DMS53 treated with DMSO at 0.1 percent for 48 hours (cell line): Measurements from ENCODE around the gene PIGZ.
"Not testable (repeated sequence)": the region's sequence is repeated elsewhere in the genome, so short reads cannot be mapped to it uniquely, and the experiment has no call there.

Source experiments
- DNase-seq: peaks from one replicate; lab custom pipeline; 2025; ENCODE audit not compliant: unreplicated experiment; lab: John Stamatoyannopoulos, UW

The PIGZ gene

DNA sequence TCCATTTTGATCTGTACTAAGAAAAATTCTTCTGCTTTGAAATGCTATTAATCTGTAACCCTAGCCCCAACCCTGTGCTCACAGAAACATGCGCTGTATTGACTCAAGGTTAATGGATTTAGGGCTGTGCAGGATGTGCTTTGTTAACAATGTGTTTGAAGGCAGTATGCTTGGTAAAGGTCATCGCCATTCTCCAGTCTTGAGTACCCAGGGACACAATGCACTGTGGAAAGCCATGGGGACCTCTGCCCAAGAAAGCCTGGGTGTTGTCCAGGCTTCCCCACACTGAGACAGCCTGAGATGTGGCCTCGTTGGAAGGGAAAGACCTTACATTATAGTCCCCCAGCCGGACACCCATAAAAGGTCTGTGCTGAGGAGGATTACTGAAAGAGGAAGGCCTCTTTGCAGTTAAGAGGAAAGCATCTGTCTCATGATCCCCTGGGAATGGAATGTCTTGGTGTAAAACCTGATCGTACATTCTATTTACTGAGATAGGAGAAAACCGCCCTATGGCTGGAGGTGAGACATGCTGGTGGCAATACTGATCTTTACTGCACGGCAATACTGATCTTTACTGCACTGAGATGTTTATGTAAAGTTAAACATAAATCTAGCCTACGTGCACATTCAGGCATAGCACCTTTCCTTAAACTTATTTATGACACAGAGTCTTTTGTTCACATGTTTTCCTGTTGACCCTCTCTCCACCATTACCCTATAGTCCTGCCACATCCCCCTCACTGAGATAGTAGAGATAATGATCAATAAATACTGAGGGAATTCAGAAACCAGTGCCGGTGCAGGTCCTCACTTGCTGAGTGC lies 6.3 kb downstream of the PIGZ start:
- no peak for DNase-seq

DNA sequence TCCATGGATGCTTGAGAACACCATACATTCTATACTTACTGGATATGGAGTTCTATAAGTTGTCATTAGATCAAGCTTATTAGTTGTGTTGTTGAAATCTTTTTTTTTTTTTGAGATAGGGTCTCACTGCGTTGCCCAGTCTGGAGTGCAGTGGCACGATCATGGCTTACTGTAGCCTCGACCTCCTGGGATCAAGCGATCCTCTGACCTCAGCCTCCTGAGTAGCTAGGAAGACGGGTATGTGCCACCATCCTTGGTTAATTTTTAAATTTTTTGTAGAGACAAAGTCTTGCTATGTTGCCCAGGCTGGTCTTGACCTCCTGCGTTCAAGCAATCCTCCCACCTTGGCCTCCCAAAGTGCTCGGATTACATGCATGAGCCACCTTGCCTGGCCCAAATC lies 13.8 kb downstream of the PIGZ start:
- DNase-seq = no peak

DNA sequence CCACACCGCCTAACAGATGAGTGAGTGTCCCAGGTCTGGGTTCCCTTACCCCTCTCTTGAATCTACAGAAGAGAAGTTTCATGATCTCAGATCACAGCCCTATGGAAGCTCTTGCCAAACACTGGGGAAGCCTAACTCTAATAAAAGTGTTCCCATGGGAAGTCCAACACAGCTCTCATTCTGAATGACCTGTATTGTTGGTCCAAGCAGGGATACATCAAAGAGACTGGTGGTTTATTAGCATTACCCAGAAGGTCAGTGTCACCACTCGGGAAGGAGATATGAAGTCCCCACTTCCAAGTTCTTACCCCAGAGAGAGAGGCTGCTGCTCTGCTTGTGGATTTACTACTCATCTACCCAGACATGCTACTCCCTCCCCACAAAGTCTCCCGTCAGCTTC lies 17.3 kb downstream of the PIGZ start:
- DNase-seq = no peak

DNA sequence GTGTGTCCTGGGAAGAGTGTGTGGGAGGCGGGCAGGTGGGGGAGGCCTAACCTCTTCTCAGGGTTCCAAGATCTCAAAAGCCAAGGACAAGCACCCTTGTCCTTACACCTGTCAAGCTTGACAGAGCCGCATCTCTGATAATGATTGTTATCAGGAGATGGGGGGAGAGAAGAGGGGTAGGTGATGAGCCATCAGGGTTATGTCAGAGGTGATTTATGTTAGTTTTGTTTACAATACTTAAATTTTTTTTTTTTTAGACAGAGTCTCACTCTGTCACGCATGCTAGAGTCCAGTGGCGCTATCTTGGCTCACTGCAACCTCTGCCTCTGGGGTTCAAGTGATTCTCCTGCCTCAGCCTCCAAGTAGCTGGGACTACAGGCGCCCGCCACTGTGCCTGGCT lies 18.9 kb downstream of the PIGZ start:
- DNase-seq = no peak

DNA sequence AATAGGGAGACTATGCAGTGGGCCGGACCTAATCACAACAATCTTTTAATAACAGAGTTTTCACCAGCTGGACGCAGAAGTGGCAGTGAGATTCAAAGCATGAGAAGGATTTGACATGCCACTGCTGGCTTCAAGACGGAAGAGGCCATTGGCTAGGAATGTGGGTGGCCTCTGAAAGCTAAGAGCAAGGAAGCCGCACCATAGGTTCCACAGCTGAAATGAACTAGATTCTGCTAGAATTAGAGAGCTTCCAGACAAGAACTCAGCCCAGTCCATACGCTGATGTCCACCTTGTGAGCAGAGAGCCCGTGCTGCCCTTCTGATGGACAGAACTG lies 19.4 kb downstream of the PIGZ start:
- DNase-seq = no peak

DNA sequence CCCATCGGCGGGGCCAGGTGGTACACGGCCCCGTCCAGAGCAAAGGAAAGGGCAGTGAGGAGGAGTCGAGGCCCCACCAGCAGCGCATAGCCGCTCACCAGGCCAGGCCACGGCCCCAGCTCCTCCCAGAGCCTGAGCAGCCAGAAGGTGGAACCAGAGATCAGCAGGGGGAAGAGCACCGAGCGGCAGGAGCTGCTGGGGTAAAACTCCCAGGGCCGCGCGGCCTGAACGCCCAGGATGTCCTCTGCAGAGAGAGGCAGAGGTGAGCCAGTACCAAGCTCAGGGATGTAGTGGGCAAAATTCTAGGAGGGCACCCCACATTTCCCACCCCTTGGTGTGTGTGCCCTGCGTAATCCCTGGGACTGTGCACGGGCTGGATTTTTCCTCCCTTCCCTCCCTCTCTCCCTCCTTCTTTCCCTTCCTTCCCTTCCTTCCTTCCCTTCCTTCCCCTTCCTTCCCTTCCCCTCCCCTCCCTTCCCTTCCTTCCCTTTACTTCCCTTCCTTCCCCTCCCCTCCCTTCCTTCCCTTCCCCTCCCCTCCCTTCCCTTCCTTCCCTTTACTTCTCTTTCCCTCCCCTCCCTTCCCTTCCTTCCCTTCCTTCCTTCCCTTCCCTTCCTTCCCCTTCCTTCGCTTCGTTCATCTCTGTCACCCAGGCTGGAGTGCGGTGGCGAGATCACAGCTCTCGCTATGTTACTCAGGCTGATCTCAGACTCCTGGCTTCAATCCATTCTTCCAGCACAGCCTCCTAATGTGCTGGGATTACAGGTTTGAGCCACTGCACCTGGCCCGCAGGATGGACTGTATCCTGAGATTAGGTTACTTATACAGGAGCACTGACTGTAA lies 20.0 kb downstream of the PIGZ start:
- peak; percentile 3 for DNase-seq

DNA sequence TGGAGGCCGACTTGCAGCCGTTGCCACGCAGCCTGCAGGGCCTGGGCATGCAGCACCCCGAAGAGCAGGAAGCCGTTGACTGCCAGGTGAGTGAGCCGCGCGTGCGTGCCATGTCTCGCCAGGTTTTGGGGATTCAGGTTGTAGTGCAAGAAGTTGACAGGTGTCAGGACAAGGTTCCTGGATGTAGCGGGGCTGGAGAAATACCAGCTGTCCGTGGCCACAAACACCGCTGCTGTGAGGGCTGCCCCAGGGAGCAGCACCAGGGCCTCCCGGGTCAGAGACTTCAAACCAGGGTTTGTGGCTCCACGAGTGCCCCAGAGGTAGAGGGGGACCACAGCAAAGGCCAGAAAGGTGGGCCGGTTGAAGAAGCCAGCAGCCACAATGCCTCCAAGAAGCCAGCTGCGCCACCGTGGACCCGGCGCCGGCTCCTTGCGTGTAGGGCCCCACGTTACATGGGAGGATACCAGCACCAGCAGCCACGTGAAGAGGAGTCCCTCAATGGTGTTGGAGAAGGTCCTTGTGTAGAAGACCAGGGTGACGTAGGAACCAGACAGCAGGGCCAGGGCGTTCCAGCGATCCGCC lies 20.7 kb downstream of the PIGZ start:
- no peak for DNase-seq

DNA sequence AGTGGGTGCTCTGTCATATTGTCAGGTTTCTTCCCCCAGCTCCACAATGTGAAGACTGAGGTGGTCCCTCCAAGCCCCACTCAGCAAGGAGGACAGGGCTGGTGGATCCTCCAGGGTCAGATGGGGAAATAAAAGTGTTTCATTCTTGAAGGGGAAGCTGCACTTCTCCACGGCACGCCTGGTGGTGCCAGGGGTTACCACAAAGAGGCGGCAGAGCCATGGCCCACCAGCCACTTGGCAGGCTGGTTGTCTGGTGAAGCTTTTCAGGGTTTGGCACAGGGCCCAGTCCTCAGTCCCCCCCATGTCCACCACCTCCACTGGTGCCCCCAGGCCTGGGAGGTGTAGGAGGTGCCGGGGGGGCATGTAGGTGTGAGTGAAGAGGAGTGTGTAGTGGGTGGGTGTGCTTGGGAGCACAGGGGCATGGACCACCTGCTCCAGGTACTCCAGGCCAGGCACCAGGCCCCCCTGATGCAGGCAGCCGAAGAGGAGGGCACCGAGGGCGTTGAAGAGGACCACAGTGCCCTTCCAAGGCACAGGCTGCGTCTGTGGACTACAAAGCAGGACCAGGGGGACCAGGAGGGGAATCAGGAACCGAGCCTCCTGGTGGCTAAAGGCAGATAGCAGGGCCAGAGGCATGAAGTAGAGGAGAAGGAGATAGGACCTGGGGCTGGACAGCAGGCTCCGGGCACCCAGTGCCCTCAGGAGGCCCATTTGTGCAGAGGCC lies 21.3 kb downstream of the PIGZ start:
- DNase-seq = no peak

DNA sequence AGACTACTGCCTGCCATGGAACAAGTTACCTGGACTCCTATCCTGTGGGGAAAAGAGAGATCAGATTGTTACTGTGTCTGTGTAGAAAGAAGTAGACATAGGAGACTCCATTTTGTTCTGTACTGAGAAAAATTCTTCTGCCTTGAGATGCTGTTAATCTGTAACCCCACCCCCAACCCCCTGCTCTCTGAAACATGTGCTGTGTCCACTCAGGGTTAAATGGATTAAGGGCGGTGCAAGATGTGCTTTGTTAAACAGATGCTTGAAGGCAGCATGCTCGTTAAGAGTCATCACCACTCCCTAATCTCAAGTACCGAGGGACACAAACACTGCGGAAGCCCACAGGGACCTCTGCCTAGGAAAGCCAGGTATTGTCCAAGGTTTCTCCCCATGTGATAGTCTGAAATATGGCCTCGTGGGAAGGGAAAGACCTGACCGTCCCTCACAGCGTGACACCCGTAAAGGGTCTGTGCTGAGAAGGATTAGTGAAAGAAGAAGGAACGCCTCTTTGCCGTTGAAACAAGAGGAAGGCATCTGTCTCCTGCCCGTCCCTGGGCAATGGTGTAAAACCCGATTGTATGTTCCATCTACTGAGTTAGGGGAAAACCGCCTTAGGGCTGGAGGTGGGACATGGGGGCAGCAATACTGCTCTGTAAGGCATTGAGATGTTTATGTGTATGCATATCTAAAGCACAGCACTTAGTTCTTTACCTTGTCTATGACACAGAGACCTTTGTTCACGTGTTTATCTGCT lies 24.4 kb downstream of the PIGZ start:
- not testable (repeated sequence) for DNase-seq

DNA sequence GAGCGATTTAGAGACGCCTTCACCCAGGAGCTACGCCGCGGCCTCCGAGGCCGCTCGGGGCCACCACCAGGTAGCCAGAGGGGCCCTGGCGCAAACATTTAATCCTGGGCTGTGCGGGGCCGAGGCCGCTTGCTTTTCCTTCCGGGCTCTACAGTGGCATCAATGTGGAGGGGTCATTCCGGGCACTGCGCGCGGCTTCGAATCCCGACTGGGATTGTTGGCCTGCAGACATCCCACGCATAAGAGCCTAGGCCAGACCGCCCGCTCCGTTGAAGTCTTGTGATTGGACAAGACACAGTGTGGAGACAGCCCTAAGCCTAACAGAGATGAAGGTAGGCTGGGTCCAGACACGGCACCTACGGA lies 25.7 kb downstream of the PIGZ start:
- DNase-seq = no peak

DNA sequence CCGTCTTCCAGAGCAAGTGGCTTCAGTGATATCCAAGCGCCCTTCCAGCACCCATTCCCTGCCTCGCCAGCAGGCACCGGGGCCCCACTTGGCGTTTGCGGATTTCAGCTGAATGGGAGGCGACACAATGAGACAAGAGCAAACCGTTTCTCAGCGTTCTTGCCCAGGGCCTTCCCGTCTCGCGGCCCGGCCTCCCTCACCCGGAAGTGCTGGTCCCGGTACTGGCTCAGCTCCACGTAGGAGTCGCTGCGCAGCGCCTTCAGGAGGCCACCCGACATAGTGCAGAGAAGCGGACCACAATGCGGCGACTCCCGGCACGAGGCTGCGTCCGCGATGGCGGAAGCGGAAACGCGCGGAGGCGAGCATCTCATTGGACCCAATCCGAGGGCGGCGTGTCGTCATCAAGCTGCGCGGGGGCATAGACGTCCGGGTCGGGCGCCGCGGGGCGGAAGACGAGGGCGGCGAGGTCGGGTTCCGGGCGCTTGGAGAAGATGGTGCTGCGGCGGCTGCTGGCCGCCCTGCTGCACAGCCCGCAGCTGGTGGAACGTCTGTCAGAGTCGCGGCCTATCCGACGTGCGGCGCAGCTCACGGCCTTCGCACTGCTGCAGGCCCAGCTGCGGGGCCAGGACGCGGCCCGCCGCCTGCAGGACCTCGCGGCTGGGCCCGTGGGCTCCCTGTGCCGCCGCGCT lies 26.3 kb downstream of the PIGZ start, which contains the start of gene NCBP2:
NCBP2 (minus strand) TSS at position 303 of the 689 bp plus-strand sequence; CDS start at position 278, 25 bp downstream.
- DNase-seq = peak; percentile 81

DNA sequence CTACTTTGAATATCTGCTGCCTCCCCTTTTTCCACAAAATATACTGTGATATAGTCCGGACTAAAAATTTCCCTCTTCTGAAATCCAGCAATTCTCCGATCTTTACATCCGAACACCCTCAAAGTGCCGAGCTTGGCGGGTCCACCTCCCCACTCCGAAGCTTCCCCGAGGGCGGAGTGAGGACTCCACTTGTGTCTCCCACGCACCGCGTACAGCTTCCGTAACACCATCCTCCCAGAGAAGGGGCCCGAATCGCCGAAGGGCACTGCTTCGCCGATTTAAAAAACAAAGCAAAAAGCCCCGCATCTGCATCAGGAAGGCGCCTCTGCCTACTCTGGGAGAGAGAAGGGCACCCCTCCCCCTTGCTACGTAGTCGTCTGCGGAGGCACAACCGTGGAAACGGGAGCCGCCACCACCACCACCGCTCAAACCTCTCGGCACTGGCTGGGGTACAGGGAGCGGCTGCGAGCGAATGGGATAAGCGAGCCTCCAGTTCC lies 26.9 kb downstream of the PIGZ start:
- no peak for DNase-seq

DNA sequence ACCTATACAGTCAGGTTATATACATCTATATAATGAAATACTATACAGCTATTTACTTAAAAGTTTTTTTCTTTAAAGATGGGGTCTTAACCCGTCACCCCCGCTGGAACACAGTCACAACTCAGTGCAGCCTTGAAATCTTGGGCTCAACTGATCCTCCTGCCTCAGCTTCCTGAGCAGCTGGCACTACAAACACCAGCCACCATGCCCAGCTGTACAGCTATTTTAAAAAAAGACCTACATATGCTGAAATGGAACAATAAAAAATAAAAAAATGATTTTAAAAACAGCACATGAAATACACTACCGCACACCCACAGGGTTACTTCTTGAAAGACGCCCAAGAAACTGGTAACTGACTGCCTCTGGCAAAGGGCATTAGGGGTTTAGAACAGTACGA lies 30.1 kb downstream of the PIGZ start:
- DNase-seq = no peak

DNA sequence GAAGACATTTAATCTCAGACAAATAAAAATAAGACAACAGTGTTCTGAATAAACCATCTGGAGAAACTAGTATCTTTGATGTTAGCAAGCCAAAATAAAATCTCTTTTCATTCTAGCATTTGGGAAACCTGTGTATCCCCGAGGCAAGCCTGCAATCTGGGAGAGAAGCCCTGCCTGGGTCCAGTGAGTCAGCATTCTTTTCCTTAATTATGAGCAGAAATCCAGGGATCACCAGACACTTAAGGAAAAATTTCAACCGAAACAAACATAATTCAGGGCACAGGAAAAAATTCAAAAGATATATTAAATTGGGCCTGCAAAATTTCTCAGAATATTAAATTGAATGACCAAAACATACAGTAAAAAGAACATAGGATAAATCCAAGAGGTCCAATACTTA lies 30.5 kb downstream of the PIGZ start:
- DNase-seq = no peak

DNA sequence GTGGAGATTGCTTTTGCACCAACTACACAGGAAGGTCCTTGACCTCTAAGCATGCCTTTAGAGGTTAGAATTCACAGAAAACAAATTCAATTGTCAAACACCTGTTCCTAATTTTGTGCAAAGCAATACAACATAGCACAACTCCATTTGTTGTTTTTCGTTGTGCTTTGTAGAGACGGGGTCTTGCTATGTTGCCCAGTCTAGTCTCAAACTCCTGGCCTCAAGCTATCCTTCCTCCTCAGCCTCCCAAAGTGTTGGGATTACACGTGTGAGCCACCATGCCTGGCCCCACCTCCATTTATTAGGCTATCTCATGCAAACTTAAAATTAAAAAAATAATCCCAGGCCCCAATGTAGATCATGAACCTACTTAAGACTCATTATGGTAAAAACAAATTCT lies 32.3 kb downstream of the PIGZ start:
- DNase-seq = no peak

DNA sequence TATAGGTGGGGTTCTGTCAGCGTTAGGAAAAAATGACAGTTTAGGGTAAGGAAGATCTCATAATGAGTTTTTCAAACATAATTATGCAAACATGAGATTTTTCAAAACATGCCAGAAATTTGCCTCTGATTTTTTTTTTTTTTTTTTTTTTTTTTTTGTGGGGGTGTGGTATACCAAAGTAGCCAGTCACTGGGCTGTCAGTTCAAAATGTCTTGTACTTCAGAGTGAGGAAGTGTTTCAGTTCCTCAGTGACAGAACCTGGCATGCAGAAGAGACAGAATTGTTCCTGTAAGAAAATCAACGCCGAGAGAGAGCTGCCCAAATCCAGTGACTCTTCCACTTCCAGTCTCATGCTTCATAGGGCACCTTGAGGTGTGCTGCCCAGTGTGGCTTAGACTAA lies 36.0 kb downstream of the PIGZ start:
- DNase-seq = no peak

DNA sequence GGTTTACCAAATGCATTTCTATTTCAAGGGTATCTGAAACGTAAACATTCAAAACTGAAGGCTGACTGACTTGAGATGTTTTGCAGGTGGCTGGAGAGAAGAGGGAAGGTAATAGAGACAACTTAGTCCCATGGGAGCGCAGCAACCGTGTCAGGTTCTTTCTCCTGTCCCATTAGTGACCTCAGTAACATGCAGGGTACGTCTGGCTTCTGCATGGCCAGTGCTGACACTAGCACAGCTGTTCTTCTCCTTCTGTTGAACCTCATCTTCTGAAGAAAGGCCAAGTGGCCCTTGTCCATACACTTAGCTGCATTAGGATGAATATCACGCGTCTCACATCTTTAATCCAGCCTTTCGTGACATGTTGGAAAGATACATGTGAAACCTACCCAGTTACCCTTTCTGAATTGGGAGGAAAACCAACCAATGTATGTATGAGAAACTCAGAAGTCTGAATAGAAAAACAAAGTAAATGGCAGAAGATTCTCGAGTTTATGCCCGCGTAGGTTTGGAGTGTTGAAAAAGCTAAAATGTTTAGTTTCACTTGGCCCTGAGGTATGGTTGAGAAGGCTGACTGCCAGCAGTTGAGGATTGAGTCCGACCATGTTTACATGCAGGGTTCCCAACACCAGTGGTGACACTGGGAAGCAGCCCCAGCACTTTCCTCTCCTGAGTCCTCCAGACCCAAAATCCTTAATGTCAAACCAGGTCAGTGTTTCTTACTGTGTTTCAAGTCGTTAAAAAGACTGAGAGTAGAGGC lies 36.6 kb downstream of the PIGZ start:
- DNase-seq = no peak

DNA sequence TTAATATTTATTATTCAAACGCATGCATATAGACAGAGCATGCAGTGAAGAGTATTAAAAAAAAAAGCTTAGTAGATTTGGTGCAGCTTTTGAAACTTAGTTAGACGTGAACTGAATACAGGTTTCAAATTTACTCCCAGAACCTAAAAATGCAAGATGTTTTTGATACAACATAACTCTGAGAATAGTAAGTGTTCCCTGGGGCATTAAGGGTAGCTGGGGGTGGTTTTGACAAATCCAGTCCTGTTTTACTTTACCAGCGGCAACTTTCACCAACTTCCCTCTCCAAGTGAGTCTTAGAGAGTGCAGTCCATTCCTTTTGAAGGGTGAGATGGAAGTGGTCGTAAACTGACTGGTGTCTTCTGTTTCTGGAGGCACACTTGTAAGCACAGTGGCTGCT lies 37.5 kb downstream of the PIGZ start:
- no peak for DNase-seq
